SK-MEL-5 (cell line): ENCODE measurements around the gene HSPH1. TPM values are rescaled to one million over a fixed set of nuclear protein-coding genes. Genes with fewer than 3 reads are reported as not detected.

Experiments used
- DNase-seq: peaks from one replicate; pipeline ENCODE4 v3.0.0-alpha.2; 2016; ENCODE audit warnings: low read depth, low spot score
- in situ Hi-C: cut with HindIII; loops from 2 replicates; pipeline ENCODE4 v1.10.0; 2016; ENCODE audit warnings: low sequenced_read_pairs, high pct_unique_total_duplicates, low pct_unique_long_range_greater_than_20kb
- total RNA-seq: library from RNA; depleted of rRNA; stranded (reverse); fragments of >200 nt; shearing (Covaris generic); gene quantifications from 2 replicates; pipeline ENCODE4 v1.2.3, GENCODE V29; 2014

The HSPH1 gene
- total RNA-seq, 1 experiment from 2014 or later: 184 TPM

DNA sequence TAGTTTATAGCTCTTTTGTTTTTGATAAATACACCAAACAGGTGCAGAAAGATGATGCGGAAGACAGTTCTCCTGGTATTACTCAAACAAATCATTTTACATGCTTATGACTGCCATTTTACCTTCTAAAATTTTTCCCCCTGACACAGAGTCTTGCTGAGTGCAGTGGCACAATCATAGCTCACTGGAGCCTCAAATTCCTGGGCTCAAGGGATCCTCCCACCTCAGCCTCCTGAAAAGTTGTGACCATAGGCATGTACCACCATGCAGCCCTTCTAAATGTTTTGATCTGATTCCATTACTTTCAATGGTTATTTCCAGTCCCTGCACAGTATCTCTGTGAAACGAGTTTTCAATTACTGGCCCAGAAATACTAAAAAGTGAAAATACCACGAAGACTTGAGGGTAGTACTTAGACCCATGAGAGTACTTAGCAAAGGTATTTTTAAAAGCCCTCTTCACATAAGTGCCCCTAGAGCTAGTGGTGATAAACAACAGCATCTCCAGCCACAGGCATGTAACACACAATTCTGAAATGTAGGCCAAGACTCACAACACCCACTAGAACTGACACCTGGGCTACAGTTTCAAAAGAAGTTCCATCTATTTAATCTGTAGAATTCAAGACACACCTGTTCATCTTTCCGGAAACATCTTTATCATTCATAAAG lies 11.3 kb downstream of the HSPH1 start:
- no peak for DNase-seq
- in situ Hi-C loops: no loop called here

- in situ Hi-C loops: no loop called here
These were observed 12.1 kb downstream of the HSPH1 start for GRCh38 chr13:31149604-31150003.

DNA sequence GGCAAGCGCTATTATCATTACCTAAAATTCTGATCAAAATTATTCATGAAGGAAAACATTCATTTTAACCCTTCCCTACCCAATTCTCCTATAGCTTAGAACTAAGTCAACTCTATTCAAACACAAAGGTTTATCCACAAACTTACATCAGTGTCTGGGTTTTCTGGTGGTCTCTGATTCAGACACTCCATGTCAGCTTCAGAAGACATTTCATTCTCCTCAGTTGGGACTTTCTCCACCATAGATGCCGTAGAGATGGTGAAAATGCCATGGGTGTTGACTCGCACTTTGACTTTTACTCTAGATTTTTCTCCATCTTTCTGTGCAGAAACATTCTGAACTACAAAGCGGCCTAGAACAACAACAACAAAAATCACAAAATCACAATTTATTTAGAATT lies 16.3 kb downstream of the HSPH1 start:
- DNase-seq: no peak
- in situ Hi-C loops: no loop called here

More at GRCh38 chr13:31149604-31150003, 12.1 kb downstream of the HSPH1 start:
- no peak for DNase-seq

- in situ Hi-C loops: no loop called here
- DNase-seq: no peak
These were observed 23.2 kb downstream of the HSPH1 start for GRCh38 chr13:31138515-31138914.

- DNase-seq: no peak
- in situ Hi-C loops: no loop called here
These were observed 25.0 kb downstream of the HSPH1 start for GRCh38 chr13:31136724-31137123.

DNA sequence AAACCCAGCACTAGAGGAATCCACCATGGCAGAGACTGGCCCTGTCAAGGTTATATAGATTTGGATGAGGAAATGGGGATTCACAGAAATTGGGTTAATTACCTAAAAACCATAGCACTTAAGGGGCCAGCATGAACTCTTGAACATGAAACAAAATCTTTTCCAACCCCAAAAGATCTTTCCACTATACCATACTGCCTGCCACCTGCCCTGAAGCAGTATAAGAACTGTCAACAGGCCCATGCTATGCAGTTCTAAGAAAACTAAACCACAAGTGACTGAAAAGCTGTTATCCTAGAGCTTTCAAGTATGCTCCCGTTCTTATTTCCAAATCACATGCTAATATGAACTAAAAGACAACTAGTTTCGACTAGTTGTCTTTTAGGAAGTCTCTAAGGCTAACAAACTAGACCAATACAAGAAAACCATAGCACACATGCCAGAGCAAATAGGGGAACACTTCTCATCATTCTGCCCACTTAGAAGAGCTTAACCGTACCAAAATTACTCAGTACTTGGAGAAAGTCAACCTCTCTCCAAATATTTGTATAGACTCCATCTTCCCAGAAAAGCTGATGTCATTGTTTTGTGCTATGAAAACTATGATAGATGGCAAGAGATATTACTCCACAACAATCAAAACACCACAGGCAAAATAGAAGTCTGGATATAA lies 27.5 kb downstream of the HSPH1 start:
- in situ Hi-C loops: no loop called here
- no peak for DNase-seq

- in situ Hi-C loops: no loop called here
- no peak for DNase-seq
These were observed 28.1 kb downstream of the HSPH1 start for GRCh38 chr13:31133621-31134020.

DNA sequence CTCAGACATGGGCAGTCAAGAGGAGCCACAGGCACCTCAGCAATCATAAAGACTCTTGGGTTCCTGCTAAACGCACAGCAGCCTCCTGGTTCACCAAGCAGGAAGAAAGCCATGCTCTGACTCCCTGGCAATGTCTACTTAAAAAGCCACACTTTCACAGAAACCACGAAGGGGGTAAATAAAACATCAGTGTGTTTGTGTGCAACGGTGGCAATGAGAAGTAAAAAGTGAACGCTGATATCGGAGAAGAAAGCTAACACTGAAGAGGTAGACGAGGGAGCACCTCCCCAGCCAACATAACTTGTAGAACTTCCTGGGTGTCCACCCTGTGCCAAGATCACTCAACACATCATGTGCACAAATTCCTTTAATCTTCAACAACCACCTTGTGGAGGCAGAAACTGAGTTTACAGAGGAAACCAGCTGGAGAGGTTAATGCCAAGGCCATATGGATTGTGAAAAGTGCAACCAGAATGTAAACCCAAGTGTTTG lies 30.2 kb downstream of the HSPH1 start:
- DNase-seq: no peak
- in situ Hi-C loops: no loop called here

- no peak for DNase-seq
- in situ Hi-C loops: no loop called here
These were observed 32.3 kb downstream of the HSPH1 start for GRCh38 chr13:31129419-31129818.

GRCh38 chr13:31124204-31124603 lies 37.5 kb downstream of the HSPH1 start:
- DNase-seq: no peak
- in situ Hi-C loops: no loop called here

GRCh38 chr13:31122544-31123260 lies 39.0 kb downstream of the HSPH1 start:
- no peak for DNase-seq
- in situ Hi-C loops: no loop called here

DNA sequence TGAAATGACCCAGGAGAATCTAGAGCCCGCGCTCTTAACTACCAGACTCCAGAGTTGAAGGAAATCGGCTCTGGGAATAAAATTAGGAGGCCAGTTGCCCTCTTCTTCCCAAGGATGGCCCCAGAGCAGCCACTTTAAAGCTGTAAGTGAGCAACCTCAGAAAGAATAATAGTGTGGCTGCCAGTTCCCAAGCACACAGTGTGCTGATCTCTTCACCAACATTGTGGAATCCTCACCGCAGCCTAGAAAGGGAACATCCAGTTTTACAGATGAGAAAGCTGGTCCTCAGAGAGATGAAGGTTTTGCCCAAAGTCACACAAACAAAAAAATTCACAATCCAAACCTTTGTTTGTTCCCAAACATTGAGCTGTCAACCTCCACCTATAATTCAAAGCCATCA lies 39.6 kb downstream of the HSPH1 start:
- in situ Hi-C loops: no loop called here
- no peak for DNase-seq

DNA sequence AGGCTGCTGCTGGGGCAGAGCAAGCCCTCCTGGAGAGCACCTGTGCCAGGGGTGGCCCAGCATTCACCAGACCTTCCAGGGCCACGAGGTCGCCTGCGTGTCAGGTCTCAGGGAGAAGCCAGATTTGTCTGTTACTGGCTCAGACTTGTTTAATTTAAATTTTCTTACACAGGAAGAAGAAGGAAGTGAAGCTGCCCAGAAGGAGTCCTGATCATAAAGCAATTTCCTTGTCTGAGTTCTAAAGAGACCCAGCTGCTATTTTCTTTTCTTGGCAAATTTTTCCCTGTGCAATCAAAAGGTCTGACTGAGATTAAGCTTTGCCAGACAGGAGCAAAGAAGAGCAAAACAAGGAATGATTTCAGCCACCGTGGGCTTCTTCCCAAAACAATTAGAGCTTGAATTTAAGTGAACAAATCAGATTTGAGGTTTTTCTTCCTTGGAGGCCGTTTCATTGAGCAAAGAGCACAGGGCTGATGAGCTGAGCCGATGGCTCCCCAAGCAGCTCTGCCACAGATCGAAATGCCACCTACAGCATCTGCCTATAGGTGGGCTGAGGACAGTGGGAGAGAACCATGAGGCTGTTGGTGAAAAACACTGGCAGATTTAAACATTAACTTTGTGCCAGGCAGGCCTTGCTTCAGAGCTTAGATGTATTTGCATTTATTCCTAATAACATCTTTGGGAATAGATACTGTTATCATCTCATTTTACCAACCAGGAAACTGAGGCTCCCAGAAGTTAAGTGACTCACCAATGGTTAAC lies 40.1 kb downstream of the HSPH1 start:
- in situ Hi-C loops: no loop called here
- no peak for DNase-seq

DNA sequence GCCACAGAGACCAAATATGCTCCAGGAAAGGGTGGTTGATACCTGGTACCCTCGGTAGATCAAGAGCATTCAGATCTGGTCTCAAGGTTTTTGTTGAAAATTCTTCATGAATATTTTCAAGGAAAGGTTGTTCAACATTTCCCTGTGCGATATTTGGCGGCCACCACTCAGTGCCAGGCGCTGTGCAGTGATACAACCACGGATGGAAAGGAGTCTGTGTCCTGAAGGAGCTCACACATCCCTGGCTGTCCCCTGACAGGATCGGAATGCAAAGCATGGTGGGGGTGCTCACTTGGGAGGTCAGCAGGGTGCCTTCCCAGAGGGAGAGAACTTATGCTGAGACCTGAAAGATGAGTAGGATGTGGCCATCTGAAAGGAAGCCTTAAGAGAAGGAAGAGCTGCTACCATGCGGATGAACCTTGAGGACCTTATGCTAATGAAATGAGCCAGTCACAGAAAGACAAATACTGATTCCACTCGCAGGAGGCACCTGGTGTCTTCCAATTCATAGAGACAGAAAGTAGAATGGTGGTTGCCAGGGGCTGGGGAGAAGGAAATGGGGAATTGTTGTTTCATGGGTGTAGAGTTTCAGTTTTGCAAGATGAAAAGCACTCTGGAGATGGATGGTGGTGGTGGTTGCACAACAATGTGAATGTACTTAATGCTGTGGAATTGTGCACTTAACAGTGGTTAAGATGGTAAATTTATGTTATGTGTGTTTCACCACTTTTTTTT lies 41.6 kb downstream of the HSPH1 start:
- DNase-seq: no peak

DNA sequence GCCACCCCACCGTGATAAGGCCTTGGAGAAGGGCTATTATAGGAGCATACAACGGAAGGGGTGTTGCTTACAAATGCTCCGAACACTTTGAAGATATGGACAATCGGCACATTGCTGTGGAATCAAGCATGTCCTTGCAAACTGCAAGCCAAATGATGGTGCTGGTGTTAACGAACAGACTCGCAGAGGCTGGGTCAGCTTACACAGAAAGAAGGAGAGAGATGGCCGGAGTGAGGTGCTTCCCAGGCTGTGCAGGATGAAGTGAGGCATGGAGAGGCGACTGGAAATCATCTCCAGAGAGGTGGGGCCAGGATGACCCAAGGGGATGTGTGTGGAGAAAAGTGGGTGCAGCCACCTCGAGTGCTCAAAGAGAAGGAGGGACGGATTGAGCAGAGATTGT lies 42.2 kb downstream of the HSPH1 start:
- no peak for DNase-seq
- in situ Hi-C loops: no loop called here

More for the DNA sequence above, 41.6 kb downstream of the HSPH1 start:
- in situ Hi-C loops: no loop called here

DNA sequence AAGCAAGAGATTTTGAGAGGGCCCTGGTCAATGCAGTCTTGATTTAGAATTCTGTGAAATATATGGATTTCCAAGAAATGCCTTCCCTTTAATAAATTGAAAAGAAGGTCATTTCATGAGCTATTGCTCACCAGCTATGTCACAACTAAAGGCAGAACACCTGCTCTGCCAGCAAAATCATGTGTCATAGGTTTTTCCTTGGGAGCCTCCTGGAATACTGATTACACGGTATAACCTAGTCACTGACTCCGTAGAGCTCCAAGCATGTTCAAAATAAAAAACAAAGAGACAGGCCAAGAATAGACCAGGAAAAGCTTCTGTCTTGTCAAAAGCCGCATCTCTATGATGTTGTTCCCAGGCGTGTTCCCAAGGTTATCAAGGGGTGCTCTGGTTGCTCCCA lies 45.5 kb downstream of the HSPH1 start:
- in situ Hi-C loops: no loop called here
- no peak for DNase-seq

DNA sequence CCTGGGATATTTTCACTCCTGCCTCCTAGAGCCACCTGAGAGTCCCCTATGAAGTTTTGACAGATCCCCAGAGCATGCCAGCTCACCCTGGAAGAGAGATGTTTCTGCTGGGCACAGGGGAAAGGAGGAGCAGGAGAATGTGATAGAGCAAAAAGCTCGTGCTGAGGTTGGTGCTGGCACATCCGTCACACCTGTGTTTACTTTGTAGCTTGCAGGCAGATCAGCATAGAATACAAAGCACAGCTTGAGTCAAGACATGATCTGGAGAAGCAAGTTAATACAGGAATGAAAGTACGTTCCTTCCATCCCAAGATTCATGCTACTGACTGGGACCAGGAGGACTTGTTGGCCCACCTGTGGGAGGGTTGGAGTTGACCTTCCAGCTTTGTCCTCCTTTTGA lies 46.1 kb downstream of the HSPH1 start:
- in situ Hi-C loops: no loop called here
- no peak for DNase-seq
